GM21447 (cell line): Measurements from ENCODE around the gene ATP2B1.

Experiments
- ATAC-seq: cut with Tn5 transposase; IDR thresholded peaks from one replicate; pipeline ENCODE4 v1.9.1; 2021; ENCODE audit not compliant: unreplicated experiment

The ATP2B1 gene

GRCh38 chr12:89544022-89544421 lies 164.6 kb downstream of the ATP2B1 start:
- no peak for ATAC-seq

- ATAC-seq = peak; percentile 84
Measured at GRCh38 chr12:89542912-89543592, 165.6 kb downstream of the ATP2B1 start.

- ATAC-seq = no peak
Measured at GRCh38 chr12:89542236-89542635, 166.4 kb downstream of the ATP2B1 start.

GRCh38 chr12:89540586-89540985 lies 168.1 kb downstream of the ATP2B1 start:
- no peak for ATAC-seq

GRCh38 chr12:89539426-89540223 lies 169.0 kb downstream of the ATP2B1 start:
- ATAC-seq = no peak

- no peak for ATAC-seq
Measured at GRCh38 chr12:89538897-89539296, 169.7 kb downstream of the ATP2B1 start.
